ENCODE measurements around the gene WWOX.

WWOX gene

DNA sequence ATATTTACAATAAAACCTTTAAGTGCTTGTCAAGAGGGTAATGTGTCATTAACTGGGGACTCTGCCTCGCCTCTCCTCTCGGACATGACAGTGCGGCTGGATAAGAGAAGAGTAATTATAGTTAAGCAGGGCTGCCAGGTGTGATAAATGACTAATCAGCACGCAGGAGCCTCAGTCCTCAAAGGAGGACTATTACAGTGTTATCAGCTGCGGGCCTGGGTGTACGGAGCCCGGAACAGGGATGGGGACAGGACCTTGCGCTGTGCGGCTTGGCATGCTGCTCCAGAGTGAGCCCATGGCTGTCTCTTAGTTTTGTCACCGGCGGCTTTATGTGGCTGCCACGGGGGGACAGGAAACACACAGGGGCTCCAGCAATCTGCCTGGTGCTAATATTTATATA, 893.9 kb downstream of the WWOX start:
- no peak for DNase-seq (ENCODE audit: low read depth)

GRCh38 chr16:78994135-78994745, 894.8 kb downstream of the WWOX start:
- no peak for DNase-seq (ENCODE audit: low read depth)

DNA sequence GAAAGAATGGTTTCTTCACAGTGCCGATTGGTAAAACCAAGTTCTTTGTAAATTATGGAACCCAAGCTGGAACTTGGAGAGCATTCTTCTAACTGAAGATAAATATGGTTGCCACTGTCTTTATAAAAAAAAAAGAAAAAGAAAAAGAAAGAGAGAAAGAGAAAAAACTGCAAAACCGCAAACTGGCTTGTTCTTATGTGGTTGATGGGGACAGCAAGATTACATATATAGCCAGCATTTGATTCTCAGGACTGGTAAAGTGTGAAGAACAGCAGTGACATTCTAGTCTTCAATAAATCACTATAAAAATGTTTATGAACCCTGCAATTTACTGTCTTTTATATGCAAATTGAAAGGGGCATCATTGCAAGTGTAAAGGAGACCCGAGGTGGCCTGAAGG, 896.0 kb downstream of the WWOX start:
- DNase-seq (ENCODE audit: low read depth): no peak

DNA sequence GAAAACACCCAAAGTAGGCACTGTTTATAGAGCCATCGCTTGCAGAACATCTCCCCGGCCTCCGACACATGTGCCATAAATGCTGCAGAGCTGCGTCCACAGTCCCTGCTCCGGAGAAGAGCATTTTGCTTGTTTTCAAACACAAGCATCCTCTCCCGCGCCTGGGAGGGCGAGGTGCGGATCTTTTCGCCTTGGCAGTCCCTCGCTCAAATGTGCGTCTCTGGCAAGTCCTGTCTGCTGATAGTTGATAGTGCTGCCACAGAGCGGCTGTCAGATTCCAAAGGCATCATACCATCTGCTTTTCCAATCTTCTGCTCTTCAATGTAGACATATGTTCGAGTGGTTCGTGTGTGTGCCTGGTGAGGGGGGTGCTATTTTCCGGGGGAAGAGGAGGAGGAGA, 897.3 kb downstream of the WWOX start:
- no peak for DNase-seq (ENCODE audit: low read depth)

GRCh38 chr16:78998879-78999278, 899.4 kb downstream of the WWOX start:
- no peak for DNase-seq (ENCODE audit: low read depth)

DNA sequence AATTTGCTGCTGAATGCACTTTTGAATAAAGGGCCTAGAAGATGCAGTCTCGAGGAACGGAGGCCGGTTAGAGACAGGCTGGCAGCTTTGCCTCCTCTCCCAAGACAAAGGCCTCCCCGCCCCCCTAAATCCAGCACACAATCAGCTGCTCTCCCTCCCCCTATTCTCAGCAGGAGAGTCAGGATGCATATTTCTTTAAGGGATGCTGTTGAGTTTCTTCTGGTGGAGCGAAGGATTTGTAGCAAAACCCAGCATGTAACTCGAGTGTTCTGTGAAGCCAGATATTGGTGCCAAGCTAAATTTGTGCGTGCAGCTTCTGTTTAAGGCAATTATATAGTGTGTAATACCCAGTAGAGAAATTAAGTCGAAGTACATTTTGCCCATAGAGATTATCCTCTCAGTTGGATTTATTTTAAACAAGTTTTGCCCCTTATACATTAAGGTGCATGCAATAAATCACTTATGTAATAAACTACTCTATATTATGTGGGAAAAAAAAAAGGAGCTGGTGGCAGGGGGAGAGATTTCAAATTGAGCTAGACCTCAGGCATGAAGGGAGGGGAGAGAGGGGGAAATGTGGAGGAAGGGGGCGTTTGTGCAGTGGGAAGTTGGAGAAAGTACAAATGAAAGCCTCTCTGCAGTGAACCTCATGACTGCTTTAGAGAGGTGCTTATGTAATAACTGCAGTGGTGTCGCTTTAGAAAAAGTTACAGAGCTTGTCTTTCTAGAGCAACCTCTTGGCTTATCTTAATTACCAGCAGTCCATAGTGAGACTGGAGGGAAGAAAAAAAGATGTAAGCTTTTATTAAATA, 901.9 kb downstream of the WWOX start:
- DNase-seq (ENCODE audit: low read depth): no peak

- no peak for DNase-seq (ENCODE audit: low read depth)
Measured at GRCh38 chr16:79003026-79003609, 903.7 kb downstream of the WWOX start.

DNA sequence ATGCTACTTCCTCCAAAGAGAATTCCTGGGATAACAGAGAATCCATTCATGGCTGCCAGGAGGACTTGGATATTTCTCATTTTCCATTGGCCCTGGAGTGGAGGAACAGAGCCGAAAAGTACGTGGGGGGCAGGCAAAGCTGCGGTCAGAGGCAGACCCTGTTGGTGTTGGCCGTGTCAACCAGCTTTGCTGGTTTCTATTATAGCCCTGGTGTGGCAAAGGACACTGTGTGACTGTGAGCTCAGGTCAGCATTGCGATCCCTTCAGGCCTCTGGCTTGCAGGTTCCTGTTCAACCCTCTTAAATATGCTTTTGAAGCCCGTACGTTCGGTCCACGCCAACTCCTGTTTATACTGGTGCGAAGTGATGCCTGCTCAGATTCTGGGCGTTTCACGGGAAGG, 904.9 kb downstream of the WWOX start:
- DNase-seq (ENCODE audit: low read depth): no peak

DNA sequence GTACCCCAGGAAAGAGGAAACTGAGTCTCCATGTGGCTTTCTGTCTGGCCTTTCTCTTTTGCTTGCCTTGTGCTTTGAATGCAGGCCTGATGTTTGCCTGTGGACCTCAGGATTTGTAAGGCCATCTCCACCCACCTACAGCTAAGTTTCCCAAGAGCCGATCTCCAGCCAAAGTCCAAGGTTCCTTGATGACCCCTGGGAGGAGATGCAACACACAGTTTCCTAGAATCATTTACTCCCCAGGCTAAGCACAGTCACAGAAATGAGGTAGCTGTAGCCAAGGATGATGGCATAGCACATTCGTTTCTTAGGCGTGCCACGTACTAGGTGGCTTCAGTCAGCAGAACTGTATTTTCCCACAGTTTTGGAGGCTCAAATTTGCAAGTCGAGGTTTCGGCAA, 905.6 kb downstream of the WWOX start:
- no peak for DNase-seq (ENCODE audit: low read depth)

DNA sequence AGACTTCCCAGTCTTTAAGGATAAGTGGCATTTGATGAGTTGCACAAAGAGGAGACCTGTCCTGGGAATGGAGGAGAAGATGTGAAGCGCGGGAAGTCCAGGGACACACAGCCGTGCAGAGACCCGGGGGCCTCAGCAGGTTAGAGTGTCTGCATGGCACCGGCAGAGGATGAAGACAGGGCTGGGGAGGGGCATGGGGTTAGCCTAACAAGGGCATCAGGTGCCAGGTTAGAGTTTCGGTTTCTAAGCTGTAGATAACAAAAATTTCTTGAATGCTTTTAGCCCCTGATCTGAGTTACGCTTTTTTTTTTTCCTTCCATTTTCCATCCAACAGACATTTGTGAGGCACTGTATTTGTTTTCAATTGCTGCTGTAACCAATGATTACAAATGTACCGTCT, 906.8 kb downstream of the WWOX start:
- no peak for DNase-seq (ENCODE audit: low read depth)

DNA sequence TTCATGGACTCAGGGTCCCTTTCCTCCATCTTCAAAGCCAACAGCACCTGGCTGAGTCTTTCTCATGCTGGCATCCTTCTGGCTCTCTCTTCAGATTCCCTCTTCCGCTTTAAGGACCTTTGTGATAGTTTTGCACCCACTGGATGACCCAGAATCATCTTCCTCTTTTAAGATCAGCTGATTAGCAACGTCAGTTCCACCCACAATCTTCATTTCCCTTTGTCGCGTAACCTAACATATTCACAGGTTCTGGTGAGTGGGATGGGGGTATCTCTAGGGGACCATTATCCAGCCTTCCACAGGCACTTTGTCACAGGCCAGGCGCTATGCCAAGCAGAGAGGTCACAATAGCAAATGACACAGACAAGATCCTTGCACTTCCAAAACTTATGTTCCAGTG, 907.3 kb downstream of the WWOX start:
- no peak for DNase-seq (ENCODE audit: low read depth)

DNA sequence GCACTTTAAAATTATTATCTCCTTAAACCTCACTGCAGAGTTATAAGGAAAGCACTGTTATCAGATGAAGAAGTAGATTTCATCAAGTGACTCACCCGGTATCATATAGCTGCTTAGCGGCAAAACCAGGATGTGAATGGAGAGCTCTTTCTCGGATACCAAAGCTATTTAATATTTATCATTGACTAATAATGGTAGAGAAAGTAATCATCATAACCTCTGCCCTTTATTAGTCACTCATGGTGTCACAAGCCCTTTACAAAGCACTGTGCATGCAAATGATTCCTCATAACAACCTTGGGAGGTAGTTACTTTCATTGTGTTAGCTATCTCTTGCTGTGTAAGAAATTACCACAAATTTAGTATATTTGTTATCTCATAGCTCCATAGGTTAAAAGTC, 908.2 kb downstream of the WWOX start:
- no peak for DNase-seq (ENCODE audit: low read depth)

DNA sequence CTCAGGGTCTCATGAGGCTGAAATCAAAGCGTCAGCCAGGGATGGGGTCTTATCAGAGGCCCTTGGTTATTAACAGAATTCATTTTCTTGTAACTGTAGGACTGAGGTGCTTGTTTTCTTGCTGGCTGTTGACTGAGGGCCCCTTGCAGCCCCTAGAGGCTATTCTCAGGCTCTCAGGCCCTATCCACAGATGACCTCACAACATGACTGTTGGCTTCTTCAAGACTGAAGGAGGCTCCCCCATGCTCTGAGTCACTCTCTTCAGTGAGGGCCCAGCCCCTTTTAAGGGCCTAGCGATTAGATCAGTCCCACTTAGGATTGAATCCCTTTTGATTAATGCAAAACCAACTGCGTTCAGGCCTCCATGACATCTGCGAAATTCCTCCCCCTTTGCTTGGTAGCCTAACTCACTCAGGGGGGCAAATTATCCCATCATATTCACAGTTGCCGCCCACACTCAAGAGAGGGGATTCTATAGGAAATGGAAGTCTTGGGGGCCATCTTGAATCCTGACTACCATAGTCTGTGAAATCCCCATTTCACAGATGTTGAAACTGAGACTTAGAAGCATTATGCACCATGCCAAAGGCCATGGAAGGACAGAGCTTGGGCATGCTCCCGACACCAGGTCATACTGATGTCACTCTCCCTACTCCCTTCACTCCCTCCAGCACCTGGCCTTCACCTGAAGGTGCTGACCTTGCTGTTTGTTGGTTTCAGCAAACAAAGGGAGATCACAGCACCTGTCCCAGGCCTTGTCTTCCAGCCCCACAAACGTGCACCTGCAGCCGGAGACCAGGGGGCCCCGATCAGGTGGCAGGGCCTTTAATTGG, 908.8 kb downstream of the WWOX start:
- DNase-seq (ENCODE audit: low read depth): no peak

- DNase-seq (ENCODE audit: low read depth): no peak
Measured at GRCh38 chr16:79008869-79009179, 909.4 kb downstream of the WWOX start.

- no peak for DNase-seq (ENCODE audit: low read depth)
Measured at GRCh38 chr16:79009896-79010295, 910.4 kb downstream of the WWOX start.

- no peak for DNase-seq (ENCODE audit: low read depth)
Measured at GRCh38 chr16:79011282-79011681, 911.8 kb downstream of the WWOX start.

- no peak for DNase-seq (ENCODE audit: low read depth)
Measured at GRCh38 chr16:79012671-79013434, 913.4 kb downstream of the WWOX start.

DNA sequence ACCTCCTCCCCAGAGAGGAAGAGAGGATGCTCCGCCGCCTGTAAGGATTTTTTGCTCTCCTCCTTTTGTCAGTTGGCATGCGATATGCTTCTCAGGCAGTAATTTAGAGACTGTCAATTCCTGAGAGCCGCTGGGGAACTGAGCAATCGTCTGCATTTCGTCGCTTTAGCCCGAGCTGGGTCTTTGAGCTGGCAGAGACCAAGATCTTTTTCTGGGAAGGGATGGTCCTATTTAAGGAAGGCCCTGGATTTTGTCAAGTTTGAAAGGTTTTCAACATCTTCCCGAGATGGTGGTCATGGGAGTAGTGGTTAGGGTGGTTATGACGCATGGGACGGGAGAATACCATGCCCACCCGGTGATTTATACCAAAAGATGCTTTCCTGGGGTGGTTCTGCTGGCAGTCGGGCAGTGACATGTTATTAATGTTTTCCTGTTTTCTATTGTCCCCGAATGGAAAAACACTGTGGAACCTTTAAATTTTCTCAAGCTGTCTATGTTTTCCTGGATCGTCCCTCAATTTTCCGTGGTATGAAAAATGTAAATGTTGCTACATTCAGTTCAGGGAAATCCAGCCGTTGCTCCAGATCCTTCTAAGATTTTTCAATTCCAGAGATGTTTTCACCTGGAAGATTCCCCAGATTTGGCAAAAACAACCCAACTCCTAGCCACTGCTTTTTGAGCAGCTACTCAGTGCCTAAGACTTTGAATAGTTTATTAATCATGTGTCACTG, 914.6 kb downstream of the WWOX start:
- DNase-seq (ENCODE audit: low read depth): no peak

DNA sequence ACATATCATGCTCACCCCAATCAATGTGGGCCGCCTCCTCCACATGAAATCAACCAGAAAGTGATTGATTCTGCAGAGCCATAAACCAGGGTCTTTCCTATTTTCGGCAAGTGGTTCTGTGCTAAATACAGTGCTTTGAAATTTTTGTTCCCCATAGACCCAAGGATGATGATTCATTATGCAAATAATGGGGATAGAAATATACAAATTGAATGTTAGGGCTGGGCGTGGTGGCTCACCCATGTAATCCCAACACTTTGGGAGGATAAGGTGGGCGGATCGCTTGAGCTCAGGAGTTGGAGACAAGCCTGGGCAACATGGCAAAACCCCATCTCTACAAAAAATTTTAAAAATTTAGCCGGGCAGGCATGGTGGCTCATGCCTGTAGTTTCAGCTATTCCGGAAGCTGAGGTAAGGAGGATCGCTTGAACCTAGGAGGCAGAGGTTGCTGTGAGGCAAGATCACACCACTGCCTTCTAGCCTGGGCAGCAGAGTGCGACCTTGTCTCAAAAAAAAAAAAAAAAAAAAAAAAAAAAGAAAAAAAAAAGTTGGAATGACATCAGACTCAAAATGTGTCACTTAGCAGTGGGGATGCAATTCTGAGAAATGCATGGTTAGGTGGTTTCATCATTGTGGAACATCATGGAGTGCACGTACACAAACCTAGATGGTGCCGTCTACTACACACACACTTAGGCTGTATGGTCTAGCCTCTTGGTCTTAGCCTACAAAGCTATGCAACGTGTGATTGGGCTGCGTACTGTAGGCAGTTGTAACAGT, 919.4 kb downstream of the WWOX start:
- DNase-seq (ENCODE audit: low read depth): no peak

DNA sequence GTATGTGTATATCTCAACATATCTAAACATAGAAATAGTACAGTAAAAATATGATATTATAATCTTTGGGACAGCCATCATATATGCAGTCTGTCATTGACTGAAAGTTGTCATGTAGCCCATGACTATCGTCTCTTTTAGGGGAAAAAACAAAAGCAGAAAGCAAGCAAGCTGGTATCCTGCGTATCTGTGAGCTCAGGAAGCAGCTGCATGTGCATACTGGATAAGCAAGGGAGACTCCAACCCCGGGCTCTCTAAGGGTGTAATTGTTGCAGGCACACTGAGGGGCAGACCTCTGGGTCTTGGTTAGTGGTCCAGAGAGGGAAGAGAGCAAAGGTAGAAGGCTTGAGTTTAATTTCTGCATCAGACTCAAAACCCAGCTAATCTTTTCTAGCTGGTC, 920.0 kb downstream of the WWOX start:
- no peak for DNase-seq (ENCODE audit: low read depth)

All from T-helper 22 cell (primary cell).